Panc1 (cell line): ENCODE results near the gene HCFC1. TPM values are rescaled to one million over a fixed set of nuclear protein-coding genes. Genes with fewer than 3 reads are reported as not detected.

Source experiments
- ATAC-seq: fragments of 200-7000 bp; cut with Tn5 transposase; 2 replicates; pipeline ENCODE4 v1.9.1; 2020; ENCODE audit warnings: mild to moderate bottlenecking, moderate library complexity
- BruUV-seq: library from RNA; stranded (reverse); fragments of 400-500 nt; replicated peaks from 2 replicates; lab custom pipeline; 2021; lab: Mats Ljungman, UMichigan
- CTCF ChIA-PET: fragments of 300-600 bp; sonication (Branson Sonifier 250); formaldehyde crosslinking; loops from one replicate; lab custom pipeline; 2022; ENCODE audit warnings: antibody characterized with exemption; lab: Charles Lee
- POLR2A ChIA-PET: fragments of 300-600 bp; sonication (Branson Sonifier 250); formaldehyde crosslinking; loops from one replicate; lab custom pipeline; 2022; ENCODE audit warnings: antibody characterized with exemption; lab: Charles Lee
- DNase-seq: peaks from one replicate; pipeline ENCODE4 v3.0.0-alpha.2; 2010; ENCODE audit warnings: low read depth, low spot score
- H3K27ac ChIP-seq: 2 replicates; pipeline ENCODE4 v1.5.1; 2011; ENCODE audit warnings: mild to moderate bottlenecking, low read length, inconsistent platforms
- H3K27me3 ChIP-seq: fragments of 200-500 bp; sonication (Bioruptor generic); 2 replicates; pipeline ENCODE4 v1.6.0; 2014; ENCODE audit warnings: low read length, inconsistent platforms; ENCODE audit not compliant: control insufficient read depth, insufficient read depth
- H3K36me3 ChIP-seq: fragments of 200-500 bp; sonication (Bioruptor generic); 2 replicates; pipeline ENCODE4 v1.5.1; 2014; ENCODE audit warnings: inconsistent platforms, mild to moderate bottlenecking, low read length, moderate library complexity; ENCODE audit not compliant: control insufficient read depth, insufficient read depth
- H3K4me1 ChIP-seq: 2 replicates; pipeline ENCODE4 v1.5.1; 2011; ENCODE audit warnings: inconsistent platforms, mild to moderate bottlenecking, low read length, moderate library complexity; ENCODE audit not compliant: control insufficient read depth, insufficient read depth
- H3K4me3 ChIP-seq, 2 experiments: 2 replicates each; pipeline ENCODE4 v1.5.1; 2011 to 2012; ENCODE audit warnings: low read depth in 2 of 2, low read length in 2 of 2, mild to moderate bottlenecking in 2 of 2, inconsistent platforms in 1 of 2, moderate library complexity in 1 of 2
- H3K9me3 ChIP-seq: fragments of 200-500 bp; sonication (Bioruptor generic); 2 replicates; pipeline ENCODE4 v1.5.1; 2014; ENCODE audit warnings: low read depth, mild to moderate bottlenecking, inconsistent platforms, low read length, moderate library complexity; ENCODE audit not compliant: control insufficient read depth, insufficient read depth
- POLR2AphosphoS5 ChIP-seq: IDR thresholded peaks from 2 replicates; pipeline ENCODE4 v1.6.1; 2012; ENCODE audit warnings: mild to moderate bottlenecking, low read depth, low read length, moderate library complexity
- SIN3A ChIP-seq: IDR thresholded peaks from 2 replicates; pipeline ENCODE4 v1.6.1; 2012; ENCODE audit warnings: low read depth, mild to moderate bottlenecking, low read length, moderate library complexity, borderline replicate concordance; ENCODE audit not compliant: insufficient read depth
- TCF7L2 ChIP-seq: IDR thresholded peaks from 2 replicates; pipeline ENCODE4 v1.6.1; 2011; ENCODE audit warnings: mild to moderate bottlenecking, low read depth, low read length, inconsistent platforms
- in situ Hi-C: cut with HindIII; loops from 2 replicates; pipeline ENCODE4 v1.10.0; 2016; ENCODE audit warnings: low sequenced_read_pairs, low pct_unique_long_range_greater_than_20kb
- intact Hi-C: fragments of 100-400 bp; cut with micrococcal nuclease; formaldehyde crosslinking; loops from one replicate; pipeline ENCODE4 v1.10.0; 2022; ENCODE audit not compliant: unreplicated experiment
- total RNA-seq: library from RNA; stranded (reverse); gene quantifications from one replicate; pipeline ENCODE4 v1.2.1, GENCODE V29; 2021; ENCODE audit not compliant: unreplicated experiment
- TF ChIP-seq, protein P1 (sequence below), 2 experiments: IDR thresholded peaks; 2 replicates each; pipeline ENCODE4 v1.6.1; 2011 to 2012; ENCODE audit warnings: low read depth in 2 of 2, control low read depth in 1 of 2, low read length in 1 of 2, mild to moderate bottlenecking in 1 of 2, moderate library complexity in 1 of 2; ENCODE audit not compliant: insufficient read depth in 1 of 2
- TF ChIP-seq, protein P2 (sequence below): fragments of 450-650 bp; IDR thresholded peaks from 2 replicates; pipeline ENCODE4 v1.5.1; 2017; ENCODE audit warnings: mild to moderate bottlenecking

Gene HCFC1
- total RNA-seq, 1 experiment from 2014 or later: 113 TPM

DNA sequence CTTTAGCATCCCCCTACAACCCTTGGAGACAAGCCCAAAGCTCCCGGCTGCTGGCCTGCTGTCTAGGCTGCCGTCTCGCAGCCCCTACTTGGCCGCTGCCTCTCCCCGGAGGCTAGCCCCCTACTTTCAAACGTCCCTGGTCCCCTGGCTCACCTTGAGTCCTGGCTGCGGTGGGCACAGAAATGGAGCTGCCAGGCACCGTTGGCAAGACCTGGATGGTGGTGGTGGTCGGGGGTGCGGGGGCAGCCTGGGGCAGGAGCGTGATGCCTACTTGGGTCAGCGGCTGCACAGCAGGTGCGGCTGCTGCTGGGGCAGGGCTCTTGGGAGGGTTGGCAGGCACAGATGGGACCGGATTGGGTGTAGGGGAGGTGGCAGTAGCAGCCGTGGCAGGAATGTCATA, 12.0 kb downstream of the HCFC1 start:
- H3K36me3 ChIP-seq: peaks cover 10% of the 10 kb centered on the region
- TF ChIP-seq, protein P1, sequence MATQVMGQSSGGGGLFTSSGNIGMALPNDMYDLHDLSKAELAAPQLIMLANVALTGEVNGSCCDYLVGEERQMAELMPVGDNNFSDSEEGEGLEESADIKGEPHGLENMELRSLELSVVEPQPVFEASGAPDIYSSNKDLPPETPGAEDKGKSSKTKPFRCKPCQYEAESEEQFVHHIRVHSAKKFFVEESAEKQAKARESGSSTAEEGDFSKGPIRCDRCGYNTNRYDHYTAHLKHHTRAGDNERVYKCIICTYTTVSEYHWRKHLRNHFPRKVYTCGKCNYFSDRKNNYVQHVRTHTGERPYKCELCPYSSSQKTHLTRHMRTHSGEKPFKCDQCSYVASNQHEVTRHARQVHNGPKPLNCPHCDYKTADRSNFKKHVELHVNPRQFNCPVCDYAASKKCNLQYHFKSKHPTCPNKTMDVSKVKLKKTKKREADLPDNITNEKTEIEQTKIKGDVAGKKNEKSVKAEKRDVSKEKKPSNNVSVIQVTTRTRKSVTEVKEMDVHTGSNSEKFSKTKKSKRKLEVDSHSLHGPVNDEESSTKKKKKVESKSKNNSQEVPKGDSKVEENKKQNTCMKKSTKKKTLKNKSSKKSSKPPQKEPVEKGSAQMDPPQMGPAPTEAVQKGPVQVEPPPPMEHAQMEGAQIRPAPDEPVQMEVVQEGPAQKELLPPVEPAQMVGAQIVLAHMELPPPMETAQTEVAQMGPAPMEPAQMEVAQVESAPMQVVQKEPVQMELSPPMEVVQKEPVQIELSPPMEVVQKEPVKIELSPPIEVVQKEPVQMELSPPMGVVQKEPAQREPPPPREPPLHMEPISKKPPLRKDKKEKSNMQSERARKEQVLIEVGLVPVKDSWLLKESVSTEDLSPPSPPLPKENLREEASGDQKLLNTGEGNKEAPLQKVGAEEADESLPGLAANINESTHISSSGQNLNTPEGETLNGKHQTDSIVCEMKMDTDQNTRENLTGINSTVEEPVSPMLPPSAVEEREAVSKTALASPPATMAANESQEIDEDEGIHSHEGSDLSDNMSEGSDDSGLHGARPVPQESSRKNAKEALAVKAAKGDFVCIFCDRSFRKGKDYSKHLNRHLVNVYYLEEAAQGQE (IDR thresholded peaks at IDR 0.05; ENCODE audit: insufficient read depth in 1 of 2, low read depth in 2 of 2, low read length in 1 of 2): no peak
- no peaks in the 10 kb centered on the region for H3K27me3 ChIP-seq
- POLR2A ChIA-PET: no interaction called here
- no peaks in the 10 kb centered on the region for H3K9me3 ChIP-seq
- BruUV-seq: no TSS peak
- ATAC-seq: no peak
- CTCF ChIA-PET: no interaction called here
- in situ Hi-C loops (no loop called here), intact Hi-C loops (no loop called here)
- H3K27ac ChIP-seq: no peak overlapping the region
- no peak overlapping the region for H3K4me3 ChIP-seq
- no peaks in the 10 kb centered on the region for H3K4me1 ChIP-seq
- DNase-seq: no peak

DNA sequence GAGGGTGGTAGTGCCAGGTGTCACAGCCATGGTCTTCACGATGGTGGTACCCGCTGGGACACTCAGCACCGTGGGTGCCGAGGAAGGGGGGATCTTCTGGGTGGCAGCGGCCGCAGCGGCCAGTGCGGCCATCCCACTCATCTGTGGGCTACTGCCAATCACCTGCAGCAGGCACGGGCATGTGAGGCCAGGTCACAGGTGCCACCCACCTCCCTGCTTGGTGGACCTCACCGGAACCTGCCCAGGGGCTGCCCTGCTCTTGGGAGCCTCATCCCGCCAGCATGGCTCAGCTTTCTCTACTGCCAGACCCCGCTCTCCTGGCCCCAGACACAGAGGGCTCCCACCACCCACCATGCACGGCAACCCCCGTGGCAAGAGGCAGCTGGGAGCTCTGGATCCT, 13.0 kb downstream of the HCFC1 start:
- intact Hi-C loops (no loop called here), in situ Hi-C loops (no loop called here)
- no peak for DNase-seq
- Histone ChIP-seq H3K36me3 (peaks cover 10% of the 10 kb centered on the region), H3K27ac (no peak overlapping the region), H3K27me3 (no peaks in the 10 kb centered on the region), H3K9me3 (no peaks in the 10 kb centered on the region), H3K4me1 (no peaks in the 10 kb centered on the region), H3K4me3 (no peak overlapping the region)
- ATAC-seq: no peak
- CTCF ChIA-PET: no interaction called here
- no TSS peak for BruUV-seq
- POLR2A ChIA-PET: no interaction called here
- TF ChIP-seq SIN3A (no peak), POLR2AphosphoS5 (no peak), TCF7L2 (no peak)
- TF ChIP-seq, protein P2, sequence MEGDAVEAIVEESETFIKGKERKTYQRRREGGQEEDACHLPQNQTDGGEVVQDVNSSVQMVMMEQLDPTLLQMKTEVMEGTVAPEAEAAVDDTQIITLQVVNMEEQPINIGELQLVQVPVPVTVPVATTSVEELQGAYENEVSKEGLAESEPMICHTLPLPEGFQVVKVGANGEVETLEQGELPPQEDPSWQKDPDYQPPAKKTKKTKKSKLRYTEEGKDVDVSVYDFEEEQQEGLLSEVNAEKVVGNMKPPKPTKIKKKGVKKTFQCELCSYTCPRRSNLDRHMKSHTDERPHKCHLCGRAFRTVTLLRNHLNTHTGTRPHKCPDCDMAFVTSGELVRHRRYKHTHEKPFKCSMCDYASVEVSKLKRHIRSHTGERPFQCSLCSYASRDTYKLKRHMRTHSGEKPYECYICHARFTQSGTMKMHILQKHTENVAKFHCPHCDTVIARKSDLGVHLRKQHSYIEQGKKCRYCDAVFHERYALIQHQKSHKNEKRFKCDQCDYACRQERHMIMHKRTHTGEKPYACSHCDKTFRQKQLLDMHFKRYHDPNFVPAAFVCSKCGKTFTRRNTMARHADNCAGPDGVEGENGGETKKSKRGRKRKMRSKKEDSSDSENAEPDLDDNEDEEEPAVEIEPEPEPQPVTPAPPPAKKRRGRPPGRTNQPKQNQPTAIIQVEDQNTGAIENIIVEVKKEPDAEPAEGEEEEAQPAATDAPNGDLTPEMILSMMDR: no peak
- TF ChIP-seq, protein P1 (IDR thresholded peaks at IDR 0.05; ENCODE audit: insufficient read depth in 1 of 2, low read depth in 2 of 2, low read length in 1 of 2): no peak
